GM12878 (cell line): ENCODE measurements around the gene CDCA7L. TPM values are rescaled to one million over a fixed set of nuclear protein-coding genes. Genes with fewer than 3 reads are reported as not detected.

Experiments used
- CUX1 ChIP-seq: IDR thresholded peaks from 2 replicates; pipeline ENCODE4 v1.6.1; 2012; ENCODE audit warnings: improper control_type of control experiment, low read depth, low read length; ENCODE audit not compliant: insufficient replicate concordance
- E2F4 ChIP-seq: IDR thresholded peaks from 2 replicates; pipeline ENCODE4 v1.6.1; 2012; ENCODE audit warnings: low read depth, low read length, improper control_type of control experiment
- RBBP5 ChIP-seq: fragments of 200-600 bp; sonication (generic); conservative IDR thresholded peaks from 2 replicates; pipeline ENCODE4 v1.6.1; 2016
- RFX5 ChIP-seq: IDR thresholded peaks from 2 replicates; pipeline ENCODE4 v1.6.1; 2011; ENCODE audit warnings: low read depth, low read length, improper control_type of control experiment
- SMAD5 ChIP-seq: IDR thresholded peaks from 2 replicates; pipeline ENCODE4 v1.6.1; 2016; ENCODE audit warnings: antibody characterized with exemption, low read depth
- TBL1XR1 ChIP-seq: IDR thresholded peaks from 2 replicates; pipeline ENCODE4 v1.6.1; 2012; ENCODE audit warnings: low read depth, low read length, improper control_type of control experiment
- ZBTB4 ChIP-seq: fragments of 450-650 bp; formaldehyde crosslinking; IDR thresholded peaks from 2 replicates; pipeline ENCODE4 v1.4.0; 2022; ENCODE audit warnings: mild to moderate bottlenecking, moderate library complexity
- ZNF622 ChIP-seq: fragments of 450-650 bp; IDR thresholded peaks from 2 replicates; pipeline ENCODE4 v1.6.1; 2017; ENCODE audit warnings: mild to moderate bottlenecking, inconsistent platforms
- ZZZ3 ChIP-seq: IDR thresholded peaks from 2 replicates; pipeline ENCODE4 v1.6.1; 2011; ENCODE audit warnings: low read depth; ENCODE audit not compliant: control insufficient read depth, insufficient read length
- polyA plus RNA-seq, 11 experiments: library from polyadenylated mRNA; depleted of rRNA in 4 of 11; unstranded in 6 of 11; stranded (reverse) in 5 of 11; fragments of >200 nt; fragmentation: Nextera tagmentation in 4 of 11; fragmentation: Illumina TruSeq in 1 of 11; extraction: Ambion mirVana in 4 of 11; extraction: Trizol in 1 of 11; gene quantifications; 1 replicate in 1 of 11; 2 replicates in 10 of 11; pipeline versions ENCODE4 v1.2.1 to v1.2.3, GENCODE V29; 2011 to 2016; ENCODE audit warnings: inconsistent platforms in 2 of 11, missing spikeins in 2 of 11, low read depth in 1 of 11
- total RNA-seq, 4 experiments: library from RNA; depleted of rRNA in 3 of 4; stranded (reverse); fragments of >200 nt in 3 of 4; fragmentation: Illumina TruSeq in 1 of 4; extraction: Trizol in 1 of 4; gene quantifications; 2 replicates each; pipeline versions ENCODE4 v1.2.1 to v1.2.3, GENCODE V29; 2013 to 2021

The CDCA7L gene
- total and polyA plus RNA-seq, 10 of the 15 experiments (the other 5 are each of a cell fraction or from before 2014, with no cell fraction given), result 30.3 to 92.2 (median 68.5) TPM

- TF ChIP-seq ZBTB4 (CRISPR knock-in tag), result no peak
- TF ChIP-seq CUX1, result no peak
- TF ChIP-seq SMAD5, result no peak
- no peak for TF ChIP-seq ZZZ3
- TF ChIP-seq RFX5, result no peak
- TF ChIP-seq TBL1XR1, result no peak
- no peak for TF ChIP-seq RBBP5
- no peak for TF ChIP-seq E2F4
- TF ChIP-seq ZNF622, result no peak
Measured at GRCh38 chr7:21927693-21928092, 18.0 kb downstream of the CDCA7L start (continued).
